K562 (cell line): Measurements from ENCODE around the gene FBXW9. TPM values are rescaled to one million over a fixed set of nuclear protein-coding genes. Genes with fewer than 3 reads are reported as not detected.

Experiments
- ARNT ChIP-seq, 2 experiments: fragments of 450-650 bp; IDR thresholded peaks; 2 replicates each; pipeline ENCODE4 v1.6.1; 2016; ENCODE audit warnings: mild to moderate bottlenecking in 1 of 2
- BRCA1 ChIP-seq, 2 experiments: fragments of 450-650 bp in 1 of 2; sonication (generic) in 1 of 2; formaldehyde crosslinking in 1 of 2; IDR thresholded peaks; 2 replicates each; pipeline versions ENCODE4 v1.5.0 to v1.6.1; 2017 to 2020; ENCODE audit warnings: mild to moderate bottlenecking in 1 of 2, missing genetic modification reagents in 1 of 2
- CBX5 ChIP-seq: IDR thresholded peaks from 2 replicates; pipeline ENCODE4 v1.6.1; 2014; ENCODE audit warnings: low read depth, borderline replicate concordance
- E2F1 ChIP-seq: sonication (generic); formaldehyde crosslinking; IDR thresholded peaks from 2 replicates; pipeline ENCODE4 v1.8.1; 2023; ENCODE audit warnings: mild to moderate bottlenecking, missing genetic modification reagents, moderate library complexity
- ELK1 ChIP-seq: sonication (generic); formaldehyde crosslinking; IDR thresholded peaks from 2 replicates; pipeline ENCODE4 v1.8.1; 2022; ENCODE audit warnings: missing genetic modification reagents
- GATA2 ChIP-seq: sonication (generic); formaldehyde crosslinking; IDR thresholded peaks from 2 replicates; pipeline ENCODE4 v1.4.0; 2020; ENCODE audit warnings: mild to moderate bottlenecking, missing genetic modification reagents
- IRF2 ChIP-seq: sonication (generic); formaldehyde crosslinking; IDR thresholded peaks from 2 replicates; pipeline ENCODE4 v1.8.1; 2022; ENCODE audit warnings: mild to moderate bottlenecking, missing genetic modification reagents
- KDM1A ChIP-seq, 2 experiments: fragments of 450-650 bp; IDR thresholded peaks; 2 replicates each; pipeline ENCODE4 v1.6.1; 2016; ENCODE audit warnings: mild to moderate bottlenecking in 2 of 2
- MAZ ChIP-seq, 2 experiments: fragments of 450-650 bp in 1 of 2; sonication (generic) in 1 of 2; formaldehyde crosslinking; IDR thresholded peaks in 1 of 2; conservative IDR thresholded peaks in 1 of 2; 2 replicates each; pipeline versions ENCODE4 v1.4.0 to v1.5.0; 2020; ENCODE audit warnings: mild to moderate bottlenecking in 1 of 2, missing genetic modification reagents in 1 of 2
- MCM3 ChIP-seq: fragments of 450-650 bp; IDR thresholded peaks from 2 replicates; pipeline ENCODE4 v1.6.1; 2016
- MNT ChIP-seq, 2 experiments: fragments of 450-650 bp; conservative IDR thresholded peaks; 2 replicates each; pipeline ENCODE4 v1.6.1; 2017; ENCODE audit warnings: mild to moderate bottlenecking in 2 of 2, moderate library complexity in 2 of 2
- NFRKB ChIP-seq: fragments of 450-650 bp; IDR thresholded peaks from 2 replicates; pipeline ENCODE4 v1.6.1; 2016; ENCODE audit warnings: low read depth
- NRF1 ChIP-seq, 2 experiments: fragments of 450-650 bp; IDR thresholded peaks in 1 of 2; conservative IDR thresholded peaks in 1 of 2; 2 replicates each; pipeline ENCODE4 v1.6.1; 2014; ENCODE audit warnings: mild to moderate bottlenecking in 2 of 2
- POLR2G ChIP-seq: fragments of 200-400 bp; formaldehyde crosslinking; IDR thresholded peaks from 2 replicates; pipeline ENCODE4 v1.6.1; 2017; ENCODE audit warnings: low read depth, mild to moderate bottlenecking, antibody characterized with exemption, low read length, moderate library complexity
- PRPF4 ChIP-seq: fragments of 200-400 bp; formaldehyde crosslinking; IDR thresholded peaks from one replicate; pipeline ENCODE4 v1.6.1; 2017; ENCODE audit warnings: low read length, low read depth, mild to moderate bottlenecking; ENCODE audit not compliant: insufficient read depth, poor library complexity, severe bottlenecking
- SIX5 ChIP-seq, 2 experiments: IDR thresholded peaks; 2 replicates each; pipeline ENCODE4 v1.6.1; 2011; ENCODE audit warnings: low read length in 2 of 2, borderline replicate concordance in 1 of 2, low read depth in 1 of 2, mild to moderate bottlenecking in 1 of 2, moderate library complexity in 1 of 2; ENCODE audit not compliant: insufficient read depth in 1 of 2
- SMAD1 ChIP-seq: fragments of 150-350 bp; IDR thresholded peaks from 2 replicates; pipeline ENCODE4 v1.6.1; 2014; ENCODE audit warnings: low read length, low read depth; ENCODE audit not compliant: partially characterized antibody
- TBP ChIP-seq: optimal IDR thresholded peaks from 2 replicates; pipeline ENCODE3; 2011; ENCODE audit warnings: low read depth, low read length, improper control_type of control experiment
- VEZF1 ChIP-seq: fragments of 200-800 bp; sonication (Bioruptor generic); IDR thresholded peaks from 2 replicates; pipeline ENCODE4 v1.6.1; 2017; ENCODE audit warnings: missing genetic modification characterization, missing compliant biosample characterization
- ZNF445 ChIP-seq: fragments of 250-450 bp; sonication (Bioruptor Pico); IDR thresholded peaks from 2 replicates; pipeline ENCODE4 v1.4.0; 2020; ENCODE audit warnings: low read depth, mild to moderate bottlenecking, moderate library complexity
- ZNF75A ChIP-seq: fragments of 450-650 bp; formaldehyde crosslinking; IDR thresholded peaks from 2 replicates; pipeline ENCODE4 v1.4.0; 2020; ENCODE audit warnings: mild to moderate bottlenecking
- polyA plus RNA-seq, 8 experiments: library from polyadenylated mRNA; depleted of rRNA in 4 of 8; stranded (reverse) in 5 of 8; unstranded in 3 of 8; fragments of >200 nt; fragmentation: Nextera tagmentation in 2 of 8; fragmentation: Illumina TruSeq in 1 of 8; extraction: Ambion mirVana in 2 of 8; extraction: Trizol in 1 of 8; gene quantifications; 2 replicates each; pipeline versions ENCODE4 v1.2.1 to v1.2.3, GENCODE V29; 2011 to 2014; ENCODE audit warnings: inconsistent platforms in 1 of 8, missing spikeins in 1 of 8
- total RNA-seq, 7 experiments: library from RNA; depleted of rRNA in 6 of 7; stranded (reverse); fragments of >200 nt in 6 of 7; fragmentation: Illumina TruSeq in 2 of 7; extraction: Trizol in 2 of 7; gene quantifications; 2 replicates each; pipeline versions ENCODE4 v1.2.1 to v1.2.3, GENCODE V29; 2011 to 2021; ENCODE audit warnings: low replicate concordance in 1 of 7

FBXW9 gene
- total and polyA plus RNA-seq, 9 of the 15 experiments (the other 6 are each of a cell fraction or from before 2014, with no cell fraction given), result 0.23 to 21.7 (median 6.2) TPM

DNA sequence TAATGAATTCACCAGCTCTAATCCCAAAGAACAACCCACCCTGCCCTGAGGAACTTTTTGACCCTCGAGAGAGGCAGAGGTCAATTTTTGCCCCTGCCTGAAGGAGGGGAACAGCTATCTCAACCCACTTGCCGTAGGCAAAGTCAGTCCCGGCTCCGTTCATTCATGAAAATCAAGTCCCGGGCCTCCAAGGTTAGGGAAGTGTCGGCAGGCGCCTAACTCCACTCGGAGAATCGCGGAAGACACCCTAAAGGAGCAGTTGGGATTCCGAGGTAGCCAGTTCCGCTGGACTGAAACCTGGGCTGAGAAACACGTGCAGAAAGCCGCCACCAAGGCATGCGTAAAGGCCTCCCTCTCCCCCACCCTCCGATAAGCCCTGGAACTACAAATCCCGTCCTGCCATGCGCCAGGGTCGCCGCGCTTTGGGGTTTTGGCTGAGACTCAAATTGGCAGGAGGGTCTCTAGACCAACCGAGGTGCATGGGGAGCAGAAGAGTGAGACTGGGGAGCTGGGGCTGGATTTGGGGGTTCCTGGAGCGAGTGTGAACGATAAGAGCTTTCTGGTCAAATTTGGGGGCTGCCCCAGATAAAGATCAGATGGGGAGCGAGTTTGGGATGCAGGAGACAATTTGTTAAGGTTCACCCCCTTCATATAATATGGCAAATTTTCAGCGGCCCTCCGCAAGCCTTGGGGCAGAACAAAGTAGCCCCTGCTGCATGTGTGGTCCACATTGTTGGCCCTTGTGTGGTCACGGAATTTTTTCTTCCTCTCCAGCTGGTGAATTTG lies 27.4 kb upstream of the FBXW9 start, which contains the start of gene TNPO2 (continued):
- TF ChIP-seq ZNF445 (CRISPR knock-in tag) (no peak), SMAD1 (peak; percentile 42), IRF2 (CRISPR knock-in tag) (no peak), PRPF4 (no peak), ELK1 (CRISPR knock-in tag) (no peak), ARNT (IDR thresholded peaks at IDR 0.05) (0 out of 4 replicates have a peak, but pooled peaks of 1 of the 2 experiments have one; percentile 15), KDM1A (IDR thresholded peaks at IDR 0.05) (peak in 1 of 2 experiments; percentile 64; a peak in 1 of 4 replicates), VEZF1 (CRISPR knock-in tag) (peak; percentile 66), MNT (conservative IDR thresholded peaks at IDR 0.05) (peak; percentile 97 to 98), NRF1 (conservative IDR thresholded peaks at IDR 0.05 in 1 of 2, IDR thresholded peaks at IDR 0.05 in 1 of 2) (peak; percentile 91 to 92), BRCA1 (IDR thresholded peaks at IDR 0.05) (no peak), BRCA1 (CRISPR knock-in tag; IDR thresholded peaks at IDR 0.05) (no peak), POLR2G (peak; percentile 74), SIX5 (IDR thresholded peaks at IDR 0.05; ENCODE audit: borderline replicate concordance in 1 of 2, insufficient read depth in 1 of 2, low read depth in 1 of 2, low read length in 2 of 2) (peak; percentile 74 to 80), MAZ (CRISPR knock-in tag; conservative IDR thresholded peaks at IDR 0.05 in 1 of 2, IDR thresholded peaks at IDR 0.05 in 1 of 2) (peak; percentile 79 to 89), MCM3 (no peak), TBP (peak; percentile 76), E2F1 (CRISPR knock-in tag) (peak; percentile 58), GATA2 (CRISPR knock-in tag) (peak; percentile 77), CBX5 (no peak), ZNF75A (CRISPR knock-in tag) (no peak), NFRKB (peak; percentile 24)
